ENCODE data around the gene ARHGAP15.

ARHGAP15 gene

GRCh38 chr2:143383016-143383415, 253.8 kb downstream of the ARHGAP15 start:
- in situ Hi-C loops (cut with MboI; ENCODE audit: low sequenced_read_pairs) = no loop called here

GRCh38 chr2:143384111-143384510, 254.9 kb downstream of the ARHGAP15 start:
- in situ Hi-C loops (cut with MboI; ENCODE audit: low sequenced_read_pairs) = no loop called here

- in situ Hi-C loops (cut with MboI; ENCODE audit: low sequenced_read_pairs) = no loop called here
These were observed 261.0 kb downstream of the ARHGAP15 start for GRCh38 chr2:143390171-143390570.

GRCh38 chr2:143392358-143392757, 263.1 kb downstream of the ARHGAP15 start:
- in situ Hi-C loops (cut with MboI; ENCODE audit: low sequenced_read_pairs) = no loop called here

GRCh38 chr2:143394062-143394461, 264.8 kb downstream of the ARHGAP15 start:
- in situ Hi-C loops (cut with MboI; ENCODE audit: low sequenced_read_pairs) = no loop called here

- in situ Hi-C loops (cut with MboI; ENCODE audit: low sequenced_read_pairs) = no loop called here
These were observed 268.8 kb downstream of the ARHGAP15 start for GRCh38 chr2:143397884-143398614.

GRCh38 chr2:143398781-143399180, 269.6 kb downstream of the ARHGAP15 start:
- in situ Hi-C loops (cut with MboI; ENCODE audit: low sequenced_read_pairs) = no loop called here

- in situ Hi-C loops (cut with MboI; ENCODE audit: low sequenced_read_pairs) = no loop called here
These were observed 270.4 kb downstream of the ARHGAP15 start for GRCh38 chr2:143399631-143400069.

- in situ Hi-C loops (cut with MboI; ENCODE audit: low sequenced_read_pairs) = no loop called here
These were observed 272.6 kb downstream of the ARHGAP15 start for GRCh38 chr2:143401861-143402260.

GRCh38 chr2:143402451-143402850, 273.2 kb downstream of the ARHGAP15 start:
- in situ Hi-C loops (cut with MboI; ENCODE audit: low sequenced_read_pairs) = no loop called here

GRCh38 chr2:143410082-143410897, 281.1 kb downstream of the ARHGAP15 start:
- in situ Hi-C loops (cut with MboI; ENCODE audit: low sequenced_read_pairs) = no loop called here

- in situ Hi-C loops (cut with MboI; ENCODE audit: low sequenced_read_pairs) = no loop called here
These were observed 286.4 kb downstream of the ARHGAP15 start for GRCh38 chr2:143415571-143415970.

- in situ Hi-C loops (cut with MboI; ENCODE audit: low sequenced_read_pairs) = no loop called here
These were observed 288.2 kb downstream of the ARHGAP15 start for GRCh38 chr2:143417428-143417827.

GRCh38 chr2:143420313-143420712, 291.1 kb downstream of the ARHGAP15 start:
- in situ Hi-C loops (cut with MboI; ENCODE audit: low sequenced_read_pairs) = no loop called here

- in situ Hi-C loops (cut with MboI; ENCODE audit: low sequenced_read_pairs) = no loop called here
These were observed 293.5 kb downstream of the ARHGAP15 start for GRCh38 chr2:143422681-143423080.

GRCh38 chr2:143425896-143426295, 296.7 kb downstream of the ARHGAP15 start:
- in situ Hi-C loops (cut with MboI; ENCODE audit: low sequenced_read_pairs) = no loop called here

GRCh38 chr2:143426296-143426695, 297.1 kb downstream of the ARHGAP15 start:
- in situ Hi-C loops (cut with MboI; ENCODE audit: low sequenced_read_pairs) = no loop called here

GRCh38 chr2:143428700-143429099, 299.5 kb downstream of the ARHGAP15 start:
- in situ Hi-C loops (cut with MboI; ENCODE audit: low sequenced_read_pairs) = no loop called here

- in situ Hi-C loops (cut with MboI; ENCODE audit: low sequenced_read_pairs) = no loop called here
These were observed 300.9 kb downstream of the ARHGAP15 start for GRCh38 chr2:143429932-143430679.

- in situ Hi-C loops (cut with MboI; ENCODE audit: low sequenced_read_pairs) = no loop called here
These were observed 302.1 kb downstream of the ARHGAP15 start for GRCh38 chr2:143431316-143431715.

GRCh38 chr2:143433251-143433650, 304.0 kb downstream of the ARHGAP15 start:
- in situ Hi-C loops (cut with MboI; ENCODE audit: low sequenced_read_pairs) = no loop called here
